ENCODE data around the gene COL20A1. TPM values are rescaled to one million over a fixed set of nuclear protein-coding genes. Genes with fewer than 3 reads are reported as not detected.

COL20A1 gene
- total and polyA plus RNA-seq, 3 experiments from 2014 or later, result 0.04 TPM; not detected in 2

- Histone ChIP-seq H3K36me3 (ENCODE audit: insufficient read depth, low read length) (no peaks in the 10 kb centered on the region), H3K4me3 (ENCODE audit: low read length) (no peak overlapping the region), H3K9me3 (ENCODE audit: low read length) (no peaks in the 10 kb centered on the region), H3K27me3 (ENCODE audit: insufficient read depth, low read length, poor library complexity, severe bottlenecking) (no peaks in the 10 kb centered on the region), H3K4me1 (ENCODE audit: insufficient read depth, low read length) (no peaks in the 10 kb centered on the region), H3K27ac (ENCODE audit: low read depth, low read length) (no peak overlapping the region)
- no peak for DNase-seq
- H3K36me3 Mint-ChIP-seq, result no peaks in the 10 kb centered on the region
- peaks cover 0 to under 1% of the 10 kb centered on the region in 2 donors for H3K27me3 Mint-ChIP-seq
- H3K4me1 Mint-ChIP-seq, result no peaks in the 10 kb centered on the region
- no peak overlapping the region for H3K27ac Mint-ChIP-seq
- peak overlapping the region in 1 of 7 donors; percentile 61 for H3K4me3 Mint-ChIP-seq
- POLR2A ChIA-PET, result no interaction called here
- CTCF ChIA-PET, result no interaction called here
- H3K9me3 Mint-ChIP-seq, result no peaks in the 10 kb centered on the region
Measured at GRCh38 chr20:63351326-63351700, 58.3 kb downstream of the COL20A1 start.

DNA sequence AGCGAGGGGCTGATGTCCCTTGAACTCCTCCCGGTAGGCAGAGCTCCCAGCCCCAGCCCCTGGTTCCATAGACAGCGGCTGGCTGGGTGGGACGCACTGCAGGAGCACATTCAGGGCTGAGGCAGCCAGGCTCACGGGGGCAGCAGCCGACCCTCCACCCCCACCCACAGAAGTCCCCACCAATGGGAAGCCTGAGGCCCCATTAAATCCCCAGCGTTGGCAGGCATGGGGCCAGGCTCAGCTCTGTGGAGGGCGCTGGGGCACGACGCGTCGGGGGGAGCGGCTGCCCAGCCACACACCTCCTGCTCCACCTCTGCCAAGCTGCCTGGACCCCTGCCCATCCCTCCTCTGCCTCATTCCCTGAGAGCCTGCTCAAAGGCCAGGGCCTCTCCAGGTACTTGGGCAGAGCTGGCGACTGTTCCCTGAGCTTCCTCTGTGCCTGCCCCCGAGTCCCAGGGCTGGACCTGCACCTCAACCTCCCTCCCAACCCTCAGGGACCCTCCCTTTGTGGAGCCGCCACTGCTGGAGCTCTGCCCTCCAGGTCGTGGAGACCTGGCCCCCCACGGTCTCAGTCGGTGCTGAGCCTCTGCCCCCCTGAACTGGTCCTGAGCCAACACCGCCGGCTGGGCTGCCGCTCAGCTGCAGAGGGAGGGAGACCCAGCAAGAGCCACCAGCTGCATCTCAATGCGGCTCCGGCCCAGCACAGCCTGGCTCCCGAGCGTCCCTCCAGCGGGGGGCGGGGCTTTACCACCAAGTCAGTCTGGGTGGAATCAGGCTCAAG, 59.0 kb downstream of the COL20A1 start:
- no peak overlapping the region for H3K4me3 Mint-ChIP-seq
- no peaks in the 10 kb centered on the region for H3K27me3 ChIP-seq (ENCODE audit: insufficient read depth, low read length, poor library complexity, severe bottlenecking)
- no peaks in the 10 kb centered on the region for H3K9me3 Mint-ChIP-seq
- POLR2A ChIA-PET, result no interaction called here
- DNase-seq, result no peak
- CTCF ChIA-PET, result no interaction called here
- H3K27me3 Mint-ChIP-seq, result peaks cover 1 to 2% of the 10 kb centered on the region in 2 donors
- no peaks in the 10 kb centered on the region for H3K9me3 ChIP-seq (ENCODE audit: low read length)
- H3K4me1 Mint-ChIP-seq, result no peaks in the 10 kb centered on the region
- no peak overlapping the region for H3K27ac ChIP-seq (ENCODE audit: low read depth, low read length)
- no peaks in the 10 kb centered on the region for H3K4me1 ChIP-seq (ENCODE audit: insufficient read depth, low read length)
- H3K27ac Mint-ChIP-seq, result no peak overlapping the region
- H3K36me3 ChIP-seq (ENCODE audit: insufficient read depth, low read length), result no peaks in the 10 kb centered on the region
- no peaks in the 10 kb centered on the region for H3K36me3 Mint-ChIP-seq
- H3K4me3 ChIP-seq (ENCODE audit: low read length), result no peak overlapping the region

DNA sequence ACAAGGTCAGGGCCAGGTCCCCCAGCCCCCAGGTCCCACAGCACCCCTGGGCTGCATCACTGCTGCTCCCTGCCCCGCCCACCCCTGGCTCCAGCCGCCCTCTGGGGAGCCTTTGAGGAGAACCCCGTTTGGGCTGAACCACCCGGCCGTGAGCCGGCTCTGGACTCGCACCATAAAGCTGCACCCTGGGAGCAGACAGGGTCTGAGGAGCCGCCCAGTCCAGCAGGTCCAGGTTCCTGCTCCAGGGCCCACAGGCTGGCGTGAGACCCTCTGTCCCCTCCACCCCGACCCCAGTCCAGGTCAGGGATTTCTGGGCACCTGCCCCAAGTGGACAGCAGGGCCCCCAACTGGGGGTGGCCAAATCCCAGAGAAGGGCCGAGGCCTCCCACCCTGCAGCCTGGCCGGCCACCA, 59.8 kb downstream of the COL20A1 start:
- H3K27me3 ChIP-seq (ENCODE audit: insufficient read depth, low read length, poor library complexity, severe bottlenecking), result no peaks in the 10 kb centered on the region
- Mint-ChIP-seq H3K4me3 (no peak overlapping the region), H3K36me3 (no peaks in the 10 kb centered on the region), H3K27ac (no peak overlapping the region), H3K4me1 (no peaks in the 10 kb centered on the region), H3K9me3 (no peaks in the 10 kb centered on the region), H3K27me3 (peaks cover 2 to 4% of the 10 kb centered on the region in 2 donors)
- no peak for DNase-seq
- POLR2A ChIA-PET, result no interaction called here
- no peak overlapping the region for H3K4me3 ChIP-seq (ENCODE audit: low read length)
- H3K4me1 ChIP-seq (ENCODE audit: insufficient read depth, low read length), result no peaks in the 10 kb centered on the region
- no peaks in the 10 kb centered on the region for H3K36me3 ChIP-seq (ENCODE audit: insufficient read depth, low read length)
- CTCF ChIA-PET, result no interaction called here
- no peaks in the 10 kb centered on the region for H3K9me3 ChIP-seq (ENCODE audit: low read length)
- no peak overlapping the region for H3K27ac ChIP-seq (ENCODE audit: low read depth, low read length)

DNA sequence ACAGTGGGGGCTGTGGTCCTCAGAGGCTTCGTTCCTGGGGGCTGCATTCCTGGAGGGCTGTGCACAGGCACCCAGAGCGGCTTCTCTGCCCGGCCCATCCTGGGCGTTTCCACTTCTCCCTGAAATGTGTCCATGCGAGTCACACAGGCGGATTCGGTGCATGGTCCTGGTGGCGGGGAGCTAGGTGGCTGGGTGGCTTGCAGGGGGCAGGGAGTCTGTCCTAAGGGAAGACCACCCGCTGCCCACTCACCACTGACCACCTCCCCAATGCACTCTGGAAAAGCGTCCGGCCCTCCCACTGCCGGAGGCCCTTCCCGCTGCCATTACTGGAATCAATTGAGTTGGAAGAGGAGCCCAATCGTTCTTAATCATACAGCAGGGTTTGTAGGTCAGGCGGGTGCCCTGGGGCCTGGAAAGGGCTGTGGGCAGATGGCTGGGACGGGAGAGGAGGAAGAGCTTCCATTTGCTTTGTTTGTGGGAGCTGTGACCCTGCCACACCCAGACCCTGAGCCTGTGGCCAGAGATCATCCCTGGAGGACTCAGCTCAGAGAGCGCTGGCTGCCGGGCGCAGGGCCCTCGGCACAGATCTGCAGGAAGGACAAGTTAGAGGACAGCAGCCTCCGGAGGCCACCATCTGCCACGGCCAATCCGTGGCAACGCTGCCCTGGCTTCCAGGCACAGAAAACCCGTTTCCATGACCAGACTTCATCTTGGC, 61.8 kb downstream of the COL20A1 start:
- H3K9me3 Mint-ChIP-seq, result no peaks in the 10 kb centered on the region
- Histone ChIP-seq H3K27ac (ENCODE audit: low read depth, low read length) (no peak overlapping the region), H3K9me3 (ENCODE audit: low read length) (no peaks in the 10 kb centered on the region), H3K36me3 (ENCODE audit: insufficient read depth, low read length) (no peaks in the 10 kb centered on the region), H3K27me3 (ENCODE audit: insufficient read depth, low read length, poor library complexity, severe bottlenecking) (no peaks in the 10 kb centered on the region), H3K4me3 (ENCODE audit: low read length) (no peak overlapping the region), H3K4me1 (ENCODE audit: insufficient read depth, low read length) (no peaks in the 10 kb centered on the region)
- ChIA-PET POLR2A (no interaction called here), CTCF (no interaction called here)
- peaks cover 6 to 8% of the 10 kb centered on the region in 2 donors for H3K27me3 Mint-ChIP-seq
- no peaks in the 10 kb centered on the region for H3K36me3 Mint-ChIP-seq
- DNase-seq, result no peak
- no peak overlapping the region for H3K27ac Mint-ChIP-seq
- H3K4me3 Mint-ChIP-seq, result no peak overlapping the region
- H3K4me1 Mint-ChIP-seq, result no peaks in the 10 kb centered on the region

- DNase-seq, result no peak
- Mint-ChIP-seq H3K9me3 (no peaks in the 10 kb centered on the region), H3K4me1 (no peaks in the 10 kb centered on the region), H3K27me3 (peaks cover 8 to 9% of the 10 kb centered on the region in 2 donors), H3K4me3 (no peak overlapping the region), H3K36me3 (no peaks in the 10 kb centered on the region), H3K27ac (no peak overlapping the region)
- Histone ChIP-seq H3K4me1 (ENCODE audit: insufficient read depth, low read length) (no peaks in the 10 kb centered on the region), H3K27me3 (ENCODE audit: insufficient read depth, low read length, poor library complexity, severe bottlenecking) (no peaks in the 10 kb centered on the region), H3K9me3 (ENCODE audit: low read length) (no peaks in the 10 kb centered on the region), H3K27ac (ENCODE audit: low read depth, low read length) (no peak overlapping the region), H3K4me3 (ENCODE audit: low read length) (no peak overlapping the region), H3K36me3 (ENCODE audit: insufficient read depth, low read length) (no peaks in the 10 kb centered on the region)
- ChIA-PET CTCF (no interaction called here), POLR2A (no interaction called here)
Measured at GRCh38 chr20:63355781-63356295, 62.9 kb downstream of the COL20A1 start.

GRCh38 chr20:63356511-63356910, 63.5 kb downstream of the COL20A1 start:
- Mint-ChIP-seq H3K9me3 (no peaks in the 10 kb centered on the region), H3K27ac (no peak overlapping the region), H3K36me3 (no peaks in the 10 kb centered on the region), H3K4me3 (no peak overlapping the region), H3K27me3 (peaks cover 8 to 9% of the 10 kb centered on the region in 2 donors), H3K4me1 (no peaks in the 10 kb centered on the region)
- H3K27me3 ChIP-seq (ENCODE audit: insufficient read depth, low read length, poor library complexity, severe bottlenecking), result no peaks in the 10 kb centered on the region
- H3K36me3 ChIP-seq (ENCODE audit: insufficient read depth, low read length), result no peaks in the 10 kb centered on the region
- H3K4me1 ChIP-seq (ENCODE audit: insufficient read depth, low read length), result no peaks in the 10 kb centered on the region
- DNase-seq, result no peak
- ChIA-PET CTCF (no interaction called here), POLR2A (no interaction called here)
- no peak overlapping the region for H3K27ac ChIP-seq (ENCODE audit: low read depth, low read length)
- H3K4me3 ChIP-seq (ENCODE audit: low read length), result no peak overlapping the region
- no peaks in the 10 kb centered on the region for H3K9me3 ChIP-seq (ENCODE audit: low read length)

DNA sequence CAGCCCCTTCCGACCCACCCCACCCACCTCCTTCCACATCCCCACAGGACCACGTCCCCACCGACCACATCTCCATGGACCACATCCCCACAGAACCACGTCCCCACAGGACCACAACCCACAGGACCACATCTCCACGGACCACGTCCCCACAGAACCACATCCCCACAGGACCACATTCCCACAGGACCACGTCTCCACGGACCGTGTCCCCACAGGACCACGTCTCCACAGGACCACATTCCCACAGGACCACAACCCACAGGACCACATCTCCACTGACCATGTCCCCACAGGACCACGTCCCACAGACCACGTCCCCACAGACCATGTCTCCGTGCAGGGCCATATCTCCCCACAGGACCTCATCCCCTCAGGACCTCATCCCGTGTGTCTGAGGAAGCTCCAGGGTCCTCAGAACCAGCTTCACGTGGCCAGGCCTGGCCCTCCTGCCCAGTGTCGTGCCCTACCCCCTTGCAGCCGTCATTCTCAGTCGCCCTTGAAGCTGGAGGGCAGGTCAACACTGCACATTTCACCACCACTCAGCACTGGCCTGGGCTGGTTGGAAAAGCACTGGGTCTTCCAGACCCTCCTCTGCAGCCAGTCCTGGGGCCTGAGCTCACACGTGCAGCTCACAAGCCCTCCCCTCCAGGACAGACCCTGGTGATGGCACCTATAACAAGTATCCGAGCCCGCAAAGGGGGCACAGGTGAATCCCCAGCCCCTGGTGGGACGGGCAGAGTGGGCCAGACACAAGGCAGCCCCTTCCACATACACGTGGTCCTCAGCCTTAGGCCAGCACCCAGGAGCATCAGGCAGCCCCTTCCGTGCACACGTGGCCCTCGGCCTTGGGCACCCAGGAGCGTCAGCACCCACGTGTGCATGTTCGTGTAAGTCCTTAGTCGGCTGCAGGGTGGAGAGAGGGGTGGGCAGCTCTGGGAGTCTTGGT, 64.2 kb downstream of the COL20A1 start:
- Histone ChIP-seq H3K4me3 (ENCODE audit: low read length) (no peak overlapping the region), H3K9me3 (ENCODE audit: low read length) (no peaks in the 10 kb centered on the region), H3K4me1 (ENCODE audit: insufficient read depth, low read length) (no peaks in the 10 kb centered on the region), H3K27ac (ENCODE audit: low read depth, low read length) (no peak overlapping the region), H3K36me3 (ENCODE audit: insufficient read depth, low read length) (no peaks in the 10 kb centered on the region), H3K27me3 (ENCODE audit: insufficient read depth, low read length, poor library complexity, severe bottlenecking) (no peaks in the 10 kb centered on the region)
- CTCF ChIA-PET, result no interaction called here
- DNase-seq, result no peak
- no peak overlapping the region for H3K27ac Mint-ChIP-seq
- H3K4me1 Mint-ChIP-seq, result no peaks in the 10 kb centered on the region
- POLR2A ChIA-PET, result no interaction called here
- peaks cover 8 to 9% of the 10 kb centered on the region in 2 donors for H3K27me3 Mint-ChIP-seq
- no peaks in the 10 kb centered on the region for H3K36me3 Mint-ChIP-seq
- H3K9me3 Mint-ChIP-seq, result no peaks in the 10 kb centered on the region
- no peak overlapping the region for H3K4me3 Mint-ChIP-seq

Measured in CD8-positive, alpha-beta memory T cell (primary cell).